Measurements from ENCODE around the gene DND1.
"Not testable (repeated sequence)": the region's sequence is repeated elsewhere in the genome, so short reads cannot be mapped to it uniquely, and the experiment has no call there.

Gene DND1

DNA sequence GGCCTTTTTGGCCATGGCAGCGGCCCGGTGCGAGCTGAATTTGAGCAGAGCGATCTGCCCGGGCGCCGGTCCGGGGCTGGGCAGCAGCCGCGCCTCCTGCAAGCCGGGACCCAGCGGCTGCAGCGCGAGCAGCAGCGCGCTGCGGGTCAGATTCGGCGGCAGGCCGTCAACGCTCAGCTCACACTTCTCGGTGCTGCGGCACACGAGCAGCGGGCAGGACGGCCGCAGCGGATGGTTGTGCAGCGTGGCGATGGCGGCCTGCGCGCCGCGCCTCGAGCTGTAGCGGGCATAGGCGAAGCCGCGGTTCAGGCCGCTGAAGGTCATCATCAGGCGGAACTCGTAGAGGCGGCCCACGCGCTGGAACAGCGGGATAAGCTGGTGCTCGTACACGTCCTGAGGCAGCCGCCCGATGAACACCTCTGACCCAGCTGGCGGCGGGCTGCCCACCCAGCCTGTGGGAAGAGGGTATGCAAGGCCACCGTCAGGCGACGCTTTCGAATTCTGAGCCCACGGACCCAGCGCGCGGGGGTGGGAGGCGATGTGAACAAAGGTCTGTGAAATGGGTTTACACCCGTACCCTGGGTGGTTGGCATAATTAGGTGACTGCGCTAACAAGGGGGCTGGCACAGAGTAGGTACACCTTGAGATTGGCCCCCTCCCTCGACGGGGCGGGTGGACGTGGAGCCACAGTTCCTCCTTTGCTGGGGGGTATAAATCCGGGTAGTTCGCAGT is 755 bp downstream of the DND1 start:
- DNase-seq (ENCODE audit: low read depth in 2 of 2) = no peak

DNA sequence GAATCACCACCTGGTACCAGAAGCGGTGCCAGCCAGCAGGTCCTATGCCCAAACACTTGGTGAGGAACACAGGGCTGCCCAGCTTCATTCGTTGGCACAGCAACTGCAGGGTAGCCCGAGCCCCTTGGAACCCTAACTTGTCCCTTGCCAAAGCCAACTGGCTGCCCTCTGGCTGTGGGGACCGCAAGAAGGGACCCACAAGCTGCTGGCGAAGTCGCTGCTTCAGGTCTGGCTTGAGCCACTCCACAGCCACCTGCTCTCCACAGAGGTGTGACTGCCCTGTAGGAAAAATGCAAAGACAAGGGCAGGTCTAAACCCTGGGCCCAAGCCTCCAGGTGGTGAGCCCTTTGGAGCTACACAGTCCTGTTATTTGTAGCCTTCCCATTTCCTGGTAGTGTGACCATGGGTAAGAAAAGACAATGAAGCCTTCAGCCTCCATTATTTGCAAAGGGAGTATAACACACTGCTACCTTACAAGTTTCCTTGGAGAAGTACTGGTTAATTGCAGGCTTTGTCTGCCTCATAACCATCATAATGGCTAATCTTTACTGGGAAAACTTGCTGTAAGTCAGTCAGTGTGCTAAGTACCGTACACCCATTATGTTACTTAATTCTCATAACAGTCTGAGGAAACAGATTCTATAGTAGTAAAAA is 1.8 kb downstream of the DND1 start:
- DNase-seq (ENCODE audit: low read depth in 2 of 2) = no peak

DNA sequence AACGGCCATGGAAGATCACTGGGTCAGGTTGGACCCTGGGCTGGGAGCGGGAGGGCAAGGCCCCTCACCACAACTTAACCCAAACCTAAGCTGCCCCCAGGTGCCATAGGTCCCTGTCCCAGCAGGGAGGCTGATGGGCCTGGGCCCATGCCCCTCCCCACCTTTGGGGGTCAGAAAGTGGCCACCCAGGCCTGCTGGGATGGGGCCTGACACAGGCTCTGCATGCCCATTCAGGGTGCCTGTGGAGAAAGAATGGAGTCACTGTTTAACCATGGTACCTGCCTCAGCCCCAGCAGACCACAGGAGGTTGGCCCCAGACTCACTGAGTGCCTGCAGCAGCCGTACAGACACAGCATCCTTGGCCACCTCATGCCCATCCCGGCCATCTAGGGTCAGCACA is 2.3 kb downstream of the DND1 start:
- not testable (repeated sequence) for DNase-seq (ENCODE audit: low read depth in 2 of 2)

DNA sequence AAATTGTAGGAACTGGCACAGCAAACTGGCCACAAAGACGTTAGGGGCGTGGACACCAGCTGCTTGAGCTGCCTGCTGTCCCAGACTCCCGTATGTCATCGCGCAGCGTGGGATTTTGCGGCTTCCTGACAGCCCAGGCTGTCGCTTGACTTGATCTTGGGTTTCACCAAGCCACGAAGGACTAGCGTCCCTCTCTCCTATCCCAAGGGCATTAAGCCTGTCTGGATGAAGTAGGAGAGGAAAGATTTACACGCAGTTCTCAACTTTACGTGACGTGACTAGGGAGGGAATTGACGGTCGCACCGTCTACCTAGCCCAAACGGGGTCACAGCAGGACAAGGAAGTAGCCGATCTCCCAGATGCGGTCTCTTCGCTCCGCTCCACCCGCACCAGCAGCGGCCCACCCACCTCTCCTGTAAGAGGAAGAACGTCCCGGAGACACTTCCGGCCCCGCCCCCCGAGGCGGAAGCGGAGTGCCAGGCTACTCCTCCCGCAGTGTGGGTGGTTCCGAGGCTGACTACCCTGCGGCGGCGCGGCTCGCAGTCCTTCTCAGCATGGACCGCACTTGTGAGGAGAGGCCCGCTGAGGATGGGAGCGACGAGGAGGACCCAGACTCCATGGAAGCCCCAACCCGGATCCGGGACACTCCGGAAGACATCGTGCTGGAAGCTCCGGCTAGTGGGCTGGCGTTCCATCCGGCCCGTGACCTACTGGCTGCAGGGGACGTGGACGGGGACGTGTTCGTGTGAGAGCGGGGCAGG is 8.8 kb downstream of the DND1 start, which contains the start of gene WDR55:
Gene WDR55 (plus strand): TSS at position 546 of the 761 bp plus-strand sequence. CDS start 9 bp downstream, at position 555.
- DNase-seq (ENCODE audit: low read depth in 2 of 2) = peak; percentile 79 to 82

DNA sequence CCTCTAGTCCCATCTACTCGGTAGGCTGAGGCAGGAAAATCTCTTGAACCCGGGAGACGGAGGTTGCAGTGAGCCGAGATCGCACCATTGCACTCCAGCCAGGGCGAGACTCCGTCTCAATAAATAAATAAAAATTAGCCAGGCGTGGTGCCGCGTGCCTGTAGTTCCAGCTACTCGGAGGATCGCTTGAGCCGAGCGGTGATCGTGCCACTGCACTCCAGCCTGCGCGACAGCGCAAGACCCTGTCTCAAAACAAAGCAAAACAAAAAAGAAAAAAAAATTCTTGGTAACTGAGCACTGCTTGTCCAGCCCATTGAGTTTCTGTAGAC is 9.4 kb downstream of the DND1 start:
- DNase-seq (ENCODE audit: low read depth in 2 of 2) = no peak

DNA sequence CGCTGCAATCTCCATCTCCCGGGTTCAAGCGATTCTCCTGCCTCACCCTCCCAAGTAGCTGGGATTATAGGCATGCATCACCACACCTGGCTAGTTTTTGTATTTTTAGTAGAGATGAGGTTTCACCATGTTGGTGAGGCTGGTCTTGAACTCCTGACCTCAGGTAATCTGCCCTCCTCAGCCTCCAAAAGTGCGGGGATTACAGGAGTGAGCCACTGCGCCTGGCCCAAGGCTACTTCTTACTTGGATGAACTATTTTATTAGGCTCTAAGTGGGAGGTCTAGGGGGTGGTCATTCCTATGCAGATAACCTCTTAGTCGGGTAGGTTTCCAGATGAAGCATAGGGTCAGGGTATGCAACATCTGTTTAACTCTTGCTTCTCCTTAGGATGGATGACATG is 13.0 kb downstream of the DND1 start:
- not testable (repeated sequence) for DNase-seq (ENCODE audit: low read depth in 2 of 2)

DNA sequence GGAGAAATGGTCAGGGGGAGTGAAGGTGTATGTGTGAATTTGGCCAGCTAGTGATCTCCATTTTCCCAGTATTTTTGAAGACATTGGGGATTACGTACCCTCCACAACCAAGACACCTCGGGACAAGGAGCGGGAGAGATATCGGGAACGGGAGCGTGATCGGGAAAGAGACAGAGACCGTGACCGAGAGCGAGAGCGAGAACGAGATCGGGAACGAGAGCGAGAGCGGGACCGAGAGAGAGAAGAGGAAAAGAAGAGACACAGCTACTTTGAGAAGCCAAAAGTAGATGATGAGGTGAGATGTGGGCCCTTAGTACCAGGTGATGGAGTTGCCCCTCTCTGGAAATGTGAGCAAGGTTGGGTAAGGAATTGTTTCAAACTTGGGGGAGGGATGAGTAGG is 14.5 kb downstream of the DND1 start:
- DNase-seq (ENCODE audit: low read depth in 2 of 2) = no peak

DNA sequence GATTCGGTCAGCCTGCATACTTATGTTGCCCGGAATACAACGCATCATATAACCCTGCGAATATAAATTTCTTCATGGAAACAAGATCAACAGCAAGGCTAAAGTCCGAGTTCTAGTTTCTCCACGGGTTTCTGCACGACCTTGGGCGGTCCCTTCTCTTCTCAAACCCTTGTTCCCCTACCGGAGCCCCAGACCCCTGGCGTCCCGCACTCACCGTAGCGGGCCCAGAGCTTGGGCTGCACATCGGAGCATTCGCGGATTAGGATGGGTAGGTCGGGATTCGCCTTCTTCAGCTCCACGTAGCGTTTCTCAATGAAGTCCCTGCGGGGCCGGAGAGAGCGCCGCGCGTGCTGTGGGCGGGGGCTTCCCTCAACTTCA is 26.3 kb downstream of the DND1 start:
- DNase-seq (ENCODE audit: low read depth in 2 of 2) = no peak

DNA sequence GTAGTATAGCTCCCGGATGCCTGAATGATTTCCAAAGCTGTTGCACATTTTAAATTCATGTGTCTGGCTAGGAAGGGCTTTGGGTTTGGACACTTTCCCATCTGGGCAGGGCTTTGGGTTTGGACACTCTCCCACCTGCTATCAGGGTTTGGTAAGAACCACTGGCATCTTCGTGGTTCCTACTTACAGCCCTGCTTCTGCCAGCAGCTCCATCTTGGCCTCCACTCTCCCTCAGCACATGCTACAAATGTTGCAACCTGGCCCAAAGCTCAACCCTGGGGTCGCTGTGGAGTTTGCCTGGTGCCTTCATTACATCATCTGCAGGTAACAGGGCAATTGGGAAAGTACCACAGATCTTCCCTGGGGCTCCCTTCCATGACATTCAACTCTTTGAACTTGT is 30.7 kb downstream of the DND1 start:
- DNase-seq (ENCODE audit: low read depth in 2 of 2) = no peak

DNA sequence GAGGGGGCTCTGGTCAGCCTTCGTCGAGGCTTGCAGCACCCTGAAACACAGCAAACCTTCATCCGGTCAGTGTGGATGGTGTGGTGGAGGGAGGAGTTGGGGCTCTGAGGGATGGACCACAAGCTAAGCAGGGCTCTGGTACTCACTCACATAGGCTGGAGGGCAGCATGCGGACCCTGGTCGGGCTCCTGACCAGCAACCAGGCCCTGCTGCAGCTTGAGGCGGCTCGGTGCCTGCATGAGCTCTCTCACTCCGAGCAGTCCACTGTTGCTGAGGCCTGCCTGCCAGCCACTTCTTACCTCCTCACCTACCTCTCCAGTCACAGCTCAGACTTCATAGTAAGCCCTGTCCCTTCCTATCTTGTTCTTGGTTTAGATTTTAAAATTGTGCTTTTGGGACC is 31.7 kb downstream of the DND1 start:
- DNase-seq (ENCODE audit: low read depth in 2 of 2) = no peak

DNA sequence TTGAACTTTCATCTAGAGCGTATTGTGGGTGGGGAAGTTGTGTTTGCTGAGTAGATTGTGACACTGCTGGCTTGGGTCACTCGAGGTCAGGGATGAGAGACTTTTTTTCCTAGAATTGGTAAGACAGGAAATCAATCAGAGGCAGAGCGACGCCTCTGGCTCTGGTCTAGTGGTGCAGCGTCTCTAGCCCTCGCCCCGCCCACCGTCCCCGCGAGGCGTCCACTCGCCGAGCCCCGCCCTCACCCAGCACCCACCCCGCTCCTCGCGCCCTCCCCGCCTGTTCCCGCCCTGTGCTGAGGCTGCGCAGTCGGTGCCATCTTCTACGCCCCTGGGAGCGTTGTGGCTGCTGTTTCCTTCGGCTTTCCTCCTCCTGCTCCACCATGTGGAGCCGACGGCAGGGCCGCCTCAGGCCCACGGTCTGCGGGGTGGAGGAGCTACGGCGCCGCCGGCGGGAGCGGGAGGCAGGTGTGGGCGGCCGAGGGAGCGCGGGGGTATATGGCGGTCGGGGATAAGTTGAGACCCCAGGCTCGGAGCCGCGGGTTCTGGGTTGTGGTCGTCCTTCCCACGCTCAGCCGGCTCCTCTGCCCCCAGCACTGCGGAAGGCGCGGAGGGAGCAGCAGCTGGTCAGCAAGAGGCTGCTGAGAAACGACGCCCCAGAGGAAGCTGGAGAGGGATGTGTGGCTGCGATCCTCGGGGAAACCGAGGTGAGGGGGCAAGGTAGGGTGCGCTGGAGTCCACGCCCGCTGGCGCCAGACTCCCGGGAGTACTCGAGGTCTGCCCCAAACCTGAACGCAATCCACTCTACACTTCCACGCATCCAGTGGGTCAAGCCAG is 34.0 kb downstream of the DND1 start, which contains the start of gene TMCO6:
Gene TMCO6 (plus strand): TSS at position 304 of the 834 bp plus-strand sequence. CDS start 77 bp downstream, at position 381.
- peak; percentile 84 to 86 for DNase-seq (ENCODE audit: low read depth in 2 of 2)

DNA sequence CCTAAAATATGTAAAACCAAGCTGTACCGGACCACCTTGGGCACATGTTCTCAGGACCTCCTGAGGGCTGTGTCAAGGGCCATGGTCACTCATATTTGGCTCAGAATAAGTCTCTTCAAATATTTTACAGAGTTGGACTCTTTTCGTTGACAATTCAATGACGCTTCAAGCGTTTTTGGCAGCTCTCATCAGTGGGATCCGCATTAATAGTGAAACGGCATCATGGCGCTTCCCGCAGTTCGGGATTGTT is 34.6 kb downstream of the DND1 start:
- not testable (repeated sequence) for DNase-seq (ENCODE audit: low read depth in 2 of 2)

DNA sequence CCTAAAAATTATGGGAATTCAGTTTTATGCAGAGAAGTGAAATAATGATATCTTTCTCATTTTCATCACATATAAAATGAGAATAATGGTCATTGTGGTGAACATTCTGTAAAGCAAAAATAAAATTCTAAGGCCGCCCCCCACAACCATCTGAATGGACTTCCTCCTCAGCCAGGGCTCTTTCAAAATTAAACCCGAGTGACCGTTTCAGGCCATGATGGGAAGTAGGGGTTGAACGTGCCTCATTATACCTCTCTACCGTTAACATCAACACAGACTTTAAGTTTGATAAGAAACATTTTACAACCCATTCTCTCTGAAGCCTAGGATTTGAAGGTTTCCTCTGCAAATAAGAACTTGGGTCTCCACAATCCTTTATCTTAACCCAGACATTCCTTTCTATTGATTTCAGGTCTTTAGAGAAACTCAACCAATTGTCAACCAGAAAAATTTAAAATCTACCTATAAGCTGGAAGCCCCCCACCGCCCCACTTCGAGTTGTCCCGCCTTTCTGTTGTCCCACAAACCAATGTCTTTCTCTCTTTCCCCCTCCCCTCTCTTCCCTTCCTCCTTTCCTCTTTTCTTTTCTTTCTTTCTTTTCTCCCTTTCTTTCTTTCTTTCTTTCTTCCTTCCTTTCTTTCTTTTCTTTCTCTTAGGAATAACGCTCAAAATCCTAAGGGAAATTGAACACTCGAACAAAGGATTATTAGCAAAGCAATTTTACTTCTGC is 35.8 kb downstream of the DND1 start:
- DNase-seq (ENCODE audit: low read depth in 2 of 2) = no peak

DNA sequence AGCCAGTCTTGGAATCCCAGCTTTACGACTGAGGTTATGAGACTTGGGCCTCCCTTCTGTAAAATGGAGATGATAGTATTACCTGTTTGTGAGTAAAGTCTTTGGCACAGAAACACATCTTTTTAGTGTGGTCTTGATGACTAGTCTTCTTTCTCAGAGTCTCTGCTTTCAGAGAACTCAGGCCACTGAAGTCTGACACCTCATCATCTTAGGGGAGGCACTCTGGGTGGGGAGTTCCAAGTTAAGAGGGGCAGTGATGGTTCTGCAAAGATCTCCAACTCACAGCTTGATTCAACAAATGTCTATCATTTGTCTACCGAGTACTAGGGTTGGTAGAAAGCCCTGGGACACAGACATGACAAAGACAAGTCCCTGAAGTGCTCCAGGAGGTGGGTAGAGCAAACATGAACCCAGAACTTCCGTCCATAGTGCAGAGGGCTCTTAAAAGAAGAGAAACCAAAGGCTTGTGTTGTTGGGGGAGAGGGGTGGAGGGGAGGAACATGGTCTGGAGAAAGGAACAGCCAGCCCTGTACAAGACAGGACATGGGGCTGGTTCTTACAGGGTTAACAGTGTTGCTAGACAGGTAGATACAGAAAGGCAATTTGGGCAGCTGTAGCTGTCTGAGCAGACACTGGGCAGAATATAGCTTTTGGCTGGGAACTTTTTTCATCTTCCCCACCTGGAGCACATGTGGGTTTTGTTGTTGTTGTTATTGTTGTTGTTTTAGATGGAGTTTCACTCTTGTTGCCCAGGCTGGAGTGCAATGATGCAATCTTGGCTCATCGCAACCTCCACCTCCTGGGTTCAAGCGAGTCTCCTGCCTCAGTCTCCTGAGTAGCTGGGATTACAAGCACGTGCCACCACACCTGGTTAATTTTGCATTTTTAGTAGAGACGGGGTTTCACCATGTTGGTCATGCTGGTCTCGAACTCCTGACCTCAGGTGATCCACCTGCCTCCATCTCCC is 37.8 kb downstream of the DND1 start:
- no peak for DNase-seq (ENCODE audit: low read depth in 2 of 2)

DNA sequence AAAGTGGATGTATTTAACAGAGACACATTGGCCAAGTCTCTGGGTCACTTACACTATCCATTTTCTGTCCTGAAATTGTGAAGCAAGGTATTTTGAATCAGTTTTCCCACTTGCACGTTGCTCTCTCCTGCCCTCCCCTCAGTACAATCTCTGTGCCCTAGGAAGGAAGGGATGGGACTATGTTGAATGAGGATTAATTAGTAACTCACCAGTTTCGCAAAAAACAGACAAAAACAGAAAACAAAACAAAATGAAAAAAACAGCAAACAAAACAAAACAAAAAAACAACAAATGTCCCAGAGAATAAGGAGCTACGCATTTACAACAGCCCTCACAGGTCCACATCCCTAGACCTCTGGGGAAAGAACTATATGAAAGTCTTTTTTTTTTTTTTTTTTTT is 39.3 kb downstream of the DND1 start:
- DNase-seq (ENCODE audit: low read depth in 2 of 2) = no peak

DNA sequence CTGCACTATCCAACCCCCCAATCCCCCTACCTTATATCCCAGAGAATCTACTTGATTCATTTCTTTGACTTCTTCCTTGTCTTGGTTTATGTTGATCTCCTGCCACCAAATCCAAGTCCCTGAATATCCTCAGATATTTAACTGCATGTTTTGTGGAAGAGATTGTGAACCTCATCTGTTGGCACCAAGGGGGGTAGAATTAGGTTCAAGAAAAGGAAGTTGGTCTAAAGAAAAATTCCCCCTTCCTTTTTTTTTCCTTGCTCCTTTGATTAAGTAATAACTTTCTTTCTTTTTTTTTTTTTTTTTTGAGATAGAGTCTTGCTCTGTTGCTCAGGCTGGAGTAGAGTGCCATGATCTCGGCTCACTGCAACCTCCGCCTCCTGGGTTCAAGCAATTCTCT is 39.9 kb downstream of the DND1 start:
- DNase-seq (ENCODE audit: low read depth in 2 of 2) = no peak

DNA sequence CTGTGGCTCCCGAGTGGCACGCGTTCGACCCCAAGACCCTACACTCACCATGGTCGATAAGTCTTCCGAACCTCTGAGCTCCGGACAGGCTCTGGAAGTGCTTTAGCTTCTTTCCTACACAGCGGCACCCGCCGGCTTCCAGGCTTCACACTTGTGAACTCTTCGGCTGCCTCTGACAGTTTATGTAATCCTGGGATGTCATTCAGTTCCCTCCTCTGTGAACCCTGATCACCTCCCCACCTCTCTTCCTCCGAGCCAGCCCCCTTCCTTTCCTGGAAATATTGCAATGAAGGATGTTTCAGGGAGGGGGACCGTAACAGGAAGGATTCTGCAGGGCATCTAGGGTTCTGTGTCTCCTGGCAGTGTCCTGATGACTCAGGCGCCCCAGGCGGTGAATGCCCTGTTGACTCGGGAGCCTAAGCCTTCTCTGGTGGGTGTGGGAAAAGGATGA is 40.3 kb downstream of the DND1 start, which contains the start of gene CD14:
Gene CD14 (minus strand): TSS at position 155 of the 451 bp plus-strand sequence. CDS start 104 bp downstream, at position 51.
- no peak for DNase-seq (ENCODE audit: low read depth in 2 of 2)

DNA sequence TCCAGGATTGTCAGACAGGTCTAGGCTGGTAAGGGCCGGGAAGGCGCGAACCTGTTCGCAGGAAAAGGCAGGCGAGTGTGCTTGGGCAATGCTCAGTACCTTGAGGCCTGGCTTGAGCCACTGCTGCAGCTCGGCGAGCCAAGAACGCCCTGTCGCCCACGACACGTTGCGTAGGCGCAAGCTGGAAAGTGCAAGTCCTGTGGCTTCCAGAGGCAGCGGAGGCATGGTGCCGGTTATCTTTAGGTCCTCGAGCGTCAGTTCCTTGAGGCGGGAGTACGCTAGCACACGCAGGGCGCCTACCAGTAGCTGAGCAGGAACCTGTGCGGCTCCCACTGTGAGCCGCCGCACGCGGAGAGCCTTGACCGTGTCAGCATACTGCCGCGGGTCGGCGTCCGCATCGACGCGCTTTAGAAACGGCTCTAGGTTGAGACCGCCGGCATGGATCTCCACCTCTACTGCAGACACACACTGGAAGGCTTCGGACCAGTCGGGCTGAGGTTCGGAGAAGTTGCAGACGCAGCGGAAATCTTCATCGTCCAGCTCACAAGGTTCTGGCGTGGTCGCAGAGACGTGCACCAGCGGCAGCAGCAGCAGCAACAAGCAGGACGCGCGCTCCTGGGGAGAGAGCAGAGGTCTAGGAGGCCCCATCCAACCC is 40.9 kb downstream of the DND1 start:
- no peak for DNase-seq (ENCODE audit: low read depth in 2 of 2)

DNA sequence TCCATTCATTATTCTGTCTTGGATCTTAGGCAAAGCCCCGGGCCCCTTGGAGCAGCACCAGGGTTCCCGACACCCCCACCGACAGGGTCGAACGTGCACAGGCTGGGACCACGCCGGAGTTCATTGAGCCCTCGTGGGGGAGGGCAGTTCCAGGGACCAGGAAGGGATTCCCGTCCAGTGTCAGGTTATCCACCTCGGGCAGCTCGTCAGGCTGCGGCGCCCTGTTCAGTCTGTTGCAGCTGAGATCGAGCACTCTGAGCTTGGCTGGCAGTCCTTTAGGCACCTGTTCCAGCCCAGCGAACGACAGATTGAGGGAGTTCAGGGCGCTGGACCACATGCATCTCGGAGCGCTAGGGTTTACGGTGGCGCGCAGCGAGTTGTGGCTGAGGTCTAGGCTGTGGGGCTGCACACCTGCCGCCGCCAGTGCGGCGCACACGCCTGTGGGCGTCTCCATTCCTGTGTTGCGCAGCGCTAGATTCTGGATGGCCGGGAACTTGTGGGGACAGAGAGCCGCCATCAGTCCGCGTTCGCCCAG is 41.5 kb downstream of the DND1 start:
- DNase-seq (ENCODE audit: low read depth in 2 of 2) = no peak

Data from fibroblast of skin of left quadriceps (primary cell).